SK-N-SH treated with all-trans-retinoic acid at 6 μM for 48 hours (cell line): ENCODE results near the gene STK16.

Source experiments
- CSDC2 ChIP-seq: fragments of 250-450 bp; sonication (Bioruptor Pico); IDR thresholded peaks from 2 replicates; pipeline ENCODE4 v1.5.0; 2020; ENCODE audit warnings: mild to moderate bottlenecking, moderate library complexity
- TF ChIP-seq, protein P1 (sequence below): fragments of 250-450 bp; sonication (Bioruptor Pico); IDR thresholded peaks from 2 replicates; pipeline ENCODE4 v1.5.1; 2020; ENCODE audit warnings: low read depth, mild to moderate bottlenecking, moderate library complexity
- TF ChIP-seq, protein P2 (sequence below): fragments of 250-450 bp; sonication (Bioruptor Pico); IDR thresholded peaks from 2 replicates; pipeline ENCODE4 v1.5.0; 2020; ENCODE audit warnings: mild to moderate bottlenecking, moderate library complexity
- TF ChIP-seq, protein P3 (sequence below): fragments of 250-450 bp; sonication (Bioruptor Pico); IDR thresholded peaks from 2 replicates; pipeline ENCODE4 v1.8.0; 2020; ENCODE audit warnings: mild to moderate bottlenecking, moderate library complexity, borderline replicate concordance

DNA sequence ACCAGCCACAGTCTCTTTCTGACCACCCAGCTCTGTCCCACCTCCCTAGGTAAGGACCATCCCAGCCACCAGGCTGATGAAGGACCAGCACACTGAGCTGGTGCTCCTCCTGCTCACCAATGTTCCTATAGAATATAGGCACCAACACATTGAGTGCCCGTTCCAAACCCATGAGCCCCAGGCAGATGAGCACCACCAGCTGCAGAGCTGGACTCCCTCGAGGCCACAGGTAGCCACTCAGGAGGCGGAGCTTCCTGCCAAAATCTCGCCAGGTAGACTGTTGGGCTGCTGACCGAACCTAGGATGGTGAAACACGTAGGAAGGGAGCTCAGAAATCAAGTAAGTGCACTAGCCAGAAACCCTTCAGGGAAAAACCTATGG is 28.8 kb upstream of the STK16 start:
- TF ChIP-seq, protein P1, sequence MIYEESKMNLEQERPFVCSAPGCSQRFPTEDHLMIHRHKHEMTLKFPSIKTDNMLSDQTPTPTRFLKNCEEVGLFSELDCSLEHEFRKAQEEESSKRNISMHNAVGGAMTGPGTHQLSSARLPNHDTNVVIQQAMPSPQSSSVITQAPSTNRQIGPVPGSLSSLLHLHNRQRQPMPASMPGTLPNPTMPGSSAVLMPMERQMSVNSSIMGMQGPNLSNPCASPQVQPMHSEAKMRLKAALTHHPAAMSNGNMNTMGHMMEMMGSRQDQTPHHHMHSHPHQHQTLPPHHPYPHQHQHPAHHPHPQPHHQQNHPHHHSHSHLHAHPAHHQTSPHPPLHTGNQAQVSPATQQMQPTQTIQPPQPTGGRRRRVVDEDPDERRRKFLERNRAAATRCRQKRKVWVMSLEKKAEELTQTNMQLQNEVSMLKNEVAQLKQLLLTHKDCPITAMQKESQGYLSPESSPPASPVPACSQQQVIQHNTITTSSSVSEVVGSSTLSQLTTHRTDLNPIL (CRISPR knock-in tag) = no peak
- no peak for TF ChIP-seq CSDC2 (CRISPR knock-in tag)
- TF ChIP-seq, protein P2, sequence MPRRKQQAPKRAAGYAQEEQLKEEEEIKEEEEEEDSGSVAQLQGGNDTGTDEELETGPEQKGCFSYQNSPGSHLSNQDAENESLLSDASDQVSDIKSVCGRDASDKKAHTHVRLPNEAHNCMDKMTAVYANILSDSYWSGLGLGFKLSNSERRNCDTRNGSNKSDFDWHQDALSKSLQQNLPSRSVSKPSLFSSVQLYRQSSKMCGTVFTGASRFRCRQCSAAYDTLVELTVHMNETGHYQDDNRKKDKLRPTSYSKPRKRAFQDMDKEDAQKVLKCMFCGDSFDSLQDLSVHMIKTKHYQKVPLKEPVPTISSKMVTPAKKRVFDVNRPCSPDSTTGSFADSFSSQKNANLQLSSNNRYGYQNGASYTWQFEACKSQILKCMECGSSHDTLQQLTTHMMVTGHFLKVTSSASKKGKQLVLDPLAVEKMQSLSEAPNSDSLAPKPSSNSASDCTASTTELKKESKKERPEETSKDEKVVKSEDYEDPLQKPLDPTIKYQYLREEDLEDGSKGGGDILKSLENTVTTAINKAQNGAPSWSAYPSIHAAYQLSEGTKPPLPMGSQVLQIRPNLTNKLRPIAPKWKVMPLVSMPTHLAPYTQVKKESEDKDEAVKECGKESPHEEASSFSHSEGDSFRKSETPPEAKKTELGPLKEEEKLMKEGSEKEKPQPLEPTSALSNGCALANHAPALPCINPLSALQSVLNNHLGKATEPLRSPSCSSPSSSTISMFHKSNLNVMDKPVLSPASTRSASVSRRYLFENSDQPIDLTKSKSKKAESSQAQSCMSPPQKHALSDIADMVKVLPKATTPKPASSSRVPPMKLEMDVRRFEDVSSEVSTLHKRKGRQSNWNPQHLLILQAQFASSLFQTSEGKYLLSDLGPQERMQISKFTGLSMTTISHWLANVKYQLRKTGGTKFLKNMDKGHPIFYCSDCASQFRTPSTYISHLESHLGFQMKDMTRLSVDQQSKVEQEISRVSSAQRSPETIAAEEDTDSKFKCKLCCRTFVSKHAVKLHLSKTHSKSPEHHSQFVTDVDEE (CRISPR knock-in tag) = no peak
- TF ChIP-seq, protein P3, sequence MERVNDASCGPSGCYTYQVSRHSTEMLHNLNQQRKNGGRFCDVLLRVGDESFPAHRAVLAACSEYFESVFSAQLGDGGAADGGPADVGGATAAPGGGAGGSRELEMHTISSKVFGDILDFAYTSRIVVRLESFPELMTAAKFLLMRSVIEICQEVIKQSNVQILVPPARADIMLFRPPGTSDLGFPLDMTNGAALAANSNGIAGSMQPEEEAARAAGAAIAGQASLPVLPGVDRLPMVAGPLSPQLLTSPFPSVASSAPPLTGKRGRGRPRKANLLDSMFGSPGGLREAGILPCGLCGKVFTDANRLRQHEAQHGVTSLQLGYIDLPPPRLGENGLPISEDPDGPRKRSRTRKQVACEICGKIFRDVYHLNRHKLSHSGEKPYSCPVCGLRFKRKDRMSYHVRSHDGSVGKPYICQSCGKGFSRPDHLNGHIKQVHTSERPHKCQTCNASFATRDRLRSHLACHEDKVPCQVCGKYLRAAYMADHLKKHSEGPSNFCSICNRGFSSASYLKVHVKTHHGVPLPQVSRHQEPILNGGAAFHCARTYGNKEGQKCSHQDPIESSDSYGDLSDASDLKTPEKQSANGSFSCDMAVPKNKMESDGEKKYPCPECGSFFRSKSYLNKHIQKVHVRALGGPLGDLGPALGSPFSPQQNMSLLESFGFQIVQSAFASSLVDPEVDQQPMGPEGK (CRISPR knock-in tag) = no peak
